ENCODE data around the gene INSYN2B.

DNA sequence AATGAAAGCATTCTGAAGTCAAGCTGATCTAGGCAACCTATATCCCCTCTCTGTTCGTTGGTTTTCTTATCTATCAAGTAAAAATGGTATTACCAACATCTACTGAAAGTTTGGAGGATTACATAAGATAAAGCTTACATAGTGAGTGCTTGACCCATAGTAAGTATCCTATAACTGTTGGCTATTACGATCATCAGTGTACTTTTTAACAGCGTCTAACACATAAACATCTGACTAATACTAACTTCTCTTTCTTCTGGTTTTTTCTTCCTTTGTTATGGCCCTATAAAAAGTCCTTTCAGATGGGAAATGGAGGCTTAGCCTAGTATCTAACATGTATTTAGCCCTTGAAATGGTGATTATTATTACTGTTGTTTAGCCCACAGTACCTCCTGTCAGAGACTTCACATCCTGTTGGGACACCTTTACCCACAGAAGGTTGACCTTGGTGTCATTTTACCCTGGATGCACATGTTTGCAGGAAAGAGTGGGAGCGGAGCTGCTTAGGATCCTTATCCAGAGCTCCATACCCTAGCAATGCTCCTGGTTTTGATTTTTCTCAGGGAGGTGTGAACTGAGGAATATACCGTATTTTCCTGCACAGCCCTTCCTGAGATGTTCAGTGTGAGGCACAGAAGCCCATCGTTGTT lies 6.0 kb downstream of the INSYN2B start:
- TF ChIP-seq CTCF (IDR thresholded peaks at IDR 0.05 in 8 of 11, conservative IDR thresholded peaks at IDR 0.05 in 3 of 11) (no peak), POLR2AphosphoS5 (IDR thresholded peaks at IDR 0.05) (no peak)

Measured in spleen (tissue), 7 donors.